GM11168 (cell line): ENCODE results near the gene MYNN.

ENCODE experiments used
- in situ Hi-C: fragments of 300-500 bp; cut with MboI; formaldehyde crosslinking; loops from one replicate; pipeline ENCODE4 v1.12.0; 2022; ENCODE audit warnings: low sequenced_read_pairs; ENCODE audit not compliant: unreplicated experiment

The MYNN gene

DNA sequence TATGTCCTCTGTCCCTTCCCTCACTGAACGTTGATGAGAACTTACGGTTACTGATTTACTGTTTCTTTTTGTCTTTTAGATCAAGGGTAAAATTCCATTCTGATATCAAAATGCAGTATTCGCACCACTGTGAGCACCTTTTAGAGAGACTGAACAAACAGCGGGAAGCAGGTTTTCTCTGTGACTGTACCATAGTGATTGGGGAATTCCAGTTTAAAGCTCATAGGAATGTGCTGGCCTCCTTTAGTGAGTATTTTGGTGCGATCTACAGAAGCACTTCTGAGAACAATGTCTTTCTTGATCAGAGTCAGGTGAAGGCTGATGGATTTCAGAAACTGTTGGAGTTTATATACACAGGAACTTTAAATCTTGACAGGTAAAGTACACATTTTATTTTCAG lies 990 bp downstream of the MYNN start:
- in situ Hi-C loops: no loop called here

DNA sequence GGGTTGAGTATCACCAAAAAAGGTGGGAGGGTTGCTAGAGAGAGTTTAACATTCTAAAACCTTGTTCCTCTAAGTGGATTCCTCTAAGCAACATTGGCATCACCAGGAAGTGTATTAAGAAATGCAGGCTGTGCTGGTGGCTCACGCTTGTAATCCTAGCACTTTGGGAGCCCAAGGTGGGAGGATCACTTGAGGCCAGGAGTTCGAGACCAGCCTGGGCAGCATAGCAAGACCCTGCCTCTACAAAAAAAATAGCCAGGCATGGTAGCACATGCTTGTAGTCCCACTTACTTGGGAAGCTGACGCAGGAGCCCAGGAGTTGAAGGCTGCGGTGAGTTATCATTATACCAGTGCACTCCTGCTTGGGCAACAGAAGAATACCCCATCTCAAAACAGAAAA lies 4.6 kb downstream of the MYNN start:
- in situ Hi-C loops: no loop called here

DNA sequence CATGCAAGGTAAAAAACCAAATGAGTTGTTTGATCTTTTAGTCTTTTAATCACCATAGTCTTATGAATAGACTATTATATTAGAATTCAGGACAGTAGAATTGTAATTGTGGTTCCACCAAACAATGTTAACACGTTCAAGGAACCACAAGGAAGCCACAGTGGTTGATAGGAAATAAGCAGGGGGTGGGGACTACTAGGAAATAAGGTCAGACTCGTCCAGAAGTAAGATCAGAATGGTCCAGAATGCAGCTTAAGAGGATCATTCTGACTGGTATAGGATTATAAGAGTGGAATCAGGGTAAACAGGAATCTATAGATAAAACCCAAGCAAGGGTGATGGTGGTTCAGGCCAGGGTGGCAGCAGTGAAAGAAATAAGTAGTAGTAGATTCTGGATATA lies 7.5 kb downstream of the MYNN start:
- in situ Hi-C loops: no loop called here

DNA sequence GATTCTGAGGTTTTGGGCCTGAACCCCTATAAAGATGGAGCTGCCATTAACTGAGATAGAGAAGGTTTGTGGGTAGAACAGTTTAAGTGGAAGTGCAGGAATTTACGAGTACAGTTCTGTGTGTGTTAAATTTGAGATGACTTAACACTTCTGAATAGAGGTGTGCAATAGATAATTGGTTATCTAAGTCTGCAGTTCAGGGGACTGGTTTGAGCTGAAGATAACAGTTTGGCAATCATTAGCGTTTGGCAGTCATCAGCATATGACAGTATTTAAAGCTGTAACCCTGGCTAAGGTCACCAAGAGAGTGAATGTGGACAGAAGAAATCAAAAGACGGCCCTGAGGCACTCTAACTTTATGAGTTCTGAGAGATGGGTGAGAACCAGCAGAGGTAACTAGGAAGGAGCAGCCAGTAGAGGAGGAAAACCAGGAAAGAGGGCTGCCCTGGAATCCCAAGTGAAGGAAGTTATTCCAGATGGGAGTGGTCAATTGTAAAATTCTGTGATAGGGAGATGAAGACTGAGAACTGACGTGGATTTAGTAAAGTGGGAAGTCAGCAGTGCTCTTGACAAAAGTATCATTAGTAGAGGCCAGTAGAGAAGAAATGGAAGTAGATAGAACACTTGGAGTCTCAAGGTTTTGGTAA lies 8.1 kb downstream of the MYNN start:
- in situ Hi-C loops: no loop called here

DNA sequence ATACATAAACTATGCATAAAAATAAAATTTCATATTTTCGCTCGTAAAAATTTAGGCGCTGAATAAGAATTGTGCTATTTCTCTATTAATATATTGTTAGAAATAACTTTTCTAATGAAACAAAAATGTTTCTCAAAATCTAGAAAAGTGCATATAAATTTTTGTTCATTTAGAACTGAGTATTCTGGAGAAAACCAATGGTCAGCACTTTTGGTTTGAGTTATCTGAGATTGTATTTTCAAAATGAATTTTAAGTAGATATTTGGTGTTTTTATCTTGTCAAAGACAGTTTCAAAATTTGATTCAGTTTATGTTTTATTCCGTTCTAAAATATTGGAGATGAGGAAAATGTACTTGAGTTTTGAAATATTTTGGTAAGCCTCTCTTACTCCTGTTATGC lies 13.9 kb downstream of the MYNN start:
- in situ Hi-C loops: no loop called here

DNA sequence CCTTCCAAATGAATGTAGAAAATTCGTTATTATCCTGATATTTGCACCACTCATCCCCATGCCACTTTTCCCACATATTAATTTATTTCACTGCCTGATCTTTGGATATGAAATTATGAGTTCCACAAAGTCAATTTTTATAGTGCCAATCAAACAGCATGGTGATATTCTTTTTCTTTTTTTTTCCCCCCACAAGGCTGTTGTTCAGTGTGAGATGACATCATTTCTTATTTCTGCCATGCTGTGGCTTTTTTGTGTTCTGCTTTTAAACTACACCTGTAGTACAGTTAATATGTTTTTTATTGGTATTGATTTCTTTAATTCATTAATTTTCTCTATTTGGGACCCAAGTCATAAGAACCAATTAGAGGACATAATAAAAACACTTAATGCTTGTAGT lies 14.6 kb downstream of the MYNN start:
- in situ Hi-C loops: no loop called here

DNA sequence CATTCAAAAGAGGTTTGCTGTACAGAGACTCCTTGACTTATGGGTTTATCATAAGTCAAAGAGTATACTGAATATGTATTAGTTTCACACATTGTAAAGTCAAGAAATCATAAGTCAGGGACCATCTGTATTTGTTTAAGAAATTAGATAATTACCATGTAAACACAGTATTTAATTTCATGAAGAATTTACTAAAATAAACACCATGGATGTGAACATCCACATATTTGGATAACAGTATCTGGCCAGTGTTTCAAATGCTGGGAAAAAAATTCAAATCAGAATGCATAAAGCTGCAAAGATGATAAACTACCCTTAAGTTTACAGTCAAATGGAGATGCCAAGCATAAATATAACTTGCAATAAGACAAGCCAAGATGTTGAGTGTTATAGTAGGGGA lies 17.0 kb downstream of the MYNN start:
- in situ Hi-C loops: no loop called here

DNA sequence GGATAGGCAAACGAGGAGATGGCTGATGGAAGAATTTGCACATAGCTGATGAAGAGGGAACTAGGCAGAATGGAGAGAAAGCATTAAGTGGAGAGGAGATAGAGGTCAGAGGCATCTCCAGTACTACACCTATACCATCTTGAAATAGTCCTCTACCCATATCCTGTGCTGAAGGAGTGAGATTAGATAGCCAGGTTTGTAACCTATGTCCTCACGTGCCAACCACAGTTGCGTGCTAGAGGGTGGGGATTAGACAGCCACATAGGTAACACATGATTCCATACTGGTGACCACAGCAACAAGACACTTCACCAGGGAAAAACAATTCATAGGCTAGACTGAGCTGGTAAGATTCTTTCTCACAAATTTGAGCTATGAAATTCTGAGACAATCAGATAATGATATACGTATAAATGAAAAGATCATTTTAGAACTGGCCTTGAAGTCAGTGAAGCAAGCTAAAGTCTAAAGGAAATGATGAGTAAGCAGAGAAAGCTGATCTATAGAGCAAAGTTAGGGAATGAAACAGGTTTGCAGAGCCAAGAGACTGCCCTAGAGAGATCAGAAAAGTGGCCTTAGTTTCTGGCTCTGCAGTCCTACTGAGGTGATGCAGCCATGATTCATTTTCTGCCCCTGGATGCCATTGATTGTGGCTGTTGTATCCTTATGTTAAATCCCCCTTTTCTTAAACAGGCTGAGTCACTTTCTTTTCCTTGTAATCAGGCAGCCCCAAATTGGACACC lies 17.7 kb downstream of the MYNN start:
- in situ Hi-C loops: no loop called here

DNA sequence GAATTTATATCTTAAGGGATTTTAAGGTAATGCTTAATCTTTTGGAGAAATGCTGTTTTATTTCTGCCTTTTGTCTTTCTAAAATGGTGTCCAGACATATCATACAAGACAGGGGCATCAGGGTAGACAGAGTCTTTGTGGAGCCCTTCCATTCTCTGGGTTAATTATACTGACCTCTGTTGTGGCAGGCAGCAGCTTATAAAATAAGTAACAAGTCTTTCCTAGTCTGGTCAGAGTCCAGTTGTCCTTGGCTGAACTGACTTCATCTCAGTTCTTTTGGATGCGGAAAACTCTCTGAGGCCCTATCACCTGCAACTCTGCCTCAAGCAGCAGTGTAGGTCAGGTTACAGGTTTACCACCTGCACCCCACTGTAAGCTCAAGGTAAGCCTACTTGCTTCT lies 19.2 kb downstream of the MYNN start:
- in situ Hi-C loops: no loop called here

DNA sequence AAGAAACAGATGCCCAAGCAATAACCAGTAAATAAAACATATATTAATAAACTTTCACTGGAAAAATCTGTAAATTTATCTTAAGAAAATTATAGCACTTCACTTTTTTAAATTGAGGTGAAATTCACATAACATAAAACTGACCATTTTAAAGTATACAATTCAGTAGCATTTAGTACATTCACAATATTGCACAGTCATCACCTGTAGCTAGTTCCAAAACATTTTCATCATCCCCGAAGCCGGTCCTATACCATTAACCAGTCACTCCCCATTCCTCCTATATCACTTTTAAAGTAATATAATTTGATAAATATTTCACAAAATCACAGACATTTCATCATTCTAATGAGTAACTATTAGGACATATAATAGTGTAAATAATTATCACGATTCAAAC lies 31.5 kb downstream of the MYNN start:
- in situ Hi-C loops: no loop called here

DNA sequence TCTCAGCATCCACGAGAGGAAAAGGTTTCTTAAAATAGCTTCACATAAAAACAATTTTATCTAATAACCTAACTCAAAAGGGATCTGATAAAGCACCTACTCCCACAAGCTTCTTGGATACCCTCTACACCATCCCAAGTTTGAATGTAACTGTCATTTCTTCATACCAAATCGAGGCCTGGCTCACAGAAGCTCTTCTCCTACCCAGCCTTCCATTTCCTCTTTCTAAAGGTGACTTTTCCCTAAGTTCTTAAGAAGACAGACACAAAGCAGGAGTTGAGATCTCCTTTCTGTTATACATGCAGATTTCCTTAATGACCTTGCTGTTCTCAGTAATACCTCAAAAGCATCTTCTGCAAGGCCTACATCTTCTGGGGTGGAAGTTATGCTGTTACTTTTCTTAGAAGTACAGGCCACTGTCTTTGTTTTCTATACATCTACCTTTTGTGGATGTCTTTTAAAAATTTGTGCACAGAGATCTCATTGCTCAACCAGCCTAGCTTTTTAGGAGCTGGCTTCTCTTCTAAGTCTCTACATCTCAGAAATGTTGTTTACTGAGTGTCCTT lies 36.1 kb downstream of the MYNN start:
- in situ Hi-C loops: no loop called here

DNA sequence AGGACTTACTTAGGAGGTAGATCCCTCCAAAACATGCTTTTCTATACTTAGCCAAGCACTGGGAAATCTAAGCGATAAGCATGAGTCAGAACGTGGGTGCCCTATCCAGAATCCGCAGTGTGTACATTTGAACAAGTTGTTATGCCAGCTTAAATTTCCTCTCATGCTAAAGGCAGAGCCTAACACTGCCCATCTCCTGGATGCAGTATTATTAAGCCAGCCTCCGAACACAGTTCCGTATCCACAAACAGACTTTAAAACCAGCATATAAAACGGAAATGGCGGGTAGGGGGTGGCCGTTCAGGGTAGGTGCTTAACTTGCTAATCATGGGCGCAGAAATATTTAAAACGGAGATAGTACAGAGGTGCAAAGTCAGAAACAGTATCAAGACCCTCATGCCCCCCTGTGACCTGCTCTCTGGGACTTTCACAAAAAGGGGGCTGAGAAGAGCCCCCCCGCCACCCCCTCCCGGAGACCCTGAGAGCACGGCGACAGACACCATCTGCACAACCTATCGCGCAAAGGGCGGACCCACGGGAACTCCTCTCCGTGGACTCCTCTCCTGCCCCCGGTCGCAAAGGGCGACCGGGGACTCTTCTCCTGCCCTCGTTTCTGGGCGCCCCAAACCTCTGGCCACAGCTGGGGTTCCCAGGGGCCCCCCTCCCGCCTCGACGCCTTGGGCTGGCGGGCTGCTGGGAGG lies 38.6 kb downstream of the MYNN start:
- in situ Hi-C loops: no loop called here

DNA sequence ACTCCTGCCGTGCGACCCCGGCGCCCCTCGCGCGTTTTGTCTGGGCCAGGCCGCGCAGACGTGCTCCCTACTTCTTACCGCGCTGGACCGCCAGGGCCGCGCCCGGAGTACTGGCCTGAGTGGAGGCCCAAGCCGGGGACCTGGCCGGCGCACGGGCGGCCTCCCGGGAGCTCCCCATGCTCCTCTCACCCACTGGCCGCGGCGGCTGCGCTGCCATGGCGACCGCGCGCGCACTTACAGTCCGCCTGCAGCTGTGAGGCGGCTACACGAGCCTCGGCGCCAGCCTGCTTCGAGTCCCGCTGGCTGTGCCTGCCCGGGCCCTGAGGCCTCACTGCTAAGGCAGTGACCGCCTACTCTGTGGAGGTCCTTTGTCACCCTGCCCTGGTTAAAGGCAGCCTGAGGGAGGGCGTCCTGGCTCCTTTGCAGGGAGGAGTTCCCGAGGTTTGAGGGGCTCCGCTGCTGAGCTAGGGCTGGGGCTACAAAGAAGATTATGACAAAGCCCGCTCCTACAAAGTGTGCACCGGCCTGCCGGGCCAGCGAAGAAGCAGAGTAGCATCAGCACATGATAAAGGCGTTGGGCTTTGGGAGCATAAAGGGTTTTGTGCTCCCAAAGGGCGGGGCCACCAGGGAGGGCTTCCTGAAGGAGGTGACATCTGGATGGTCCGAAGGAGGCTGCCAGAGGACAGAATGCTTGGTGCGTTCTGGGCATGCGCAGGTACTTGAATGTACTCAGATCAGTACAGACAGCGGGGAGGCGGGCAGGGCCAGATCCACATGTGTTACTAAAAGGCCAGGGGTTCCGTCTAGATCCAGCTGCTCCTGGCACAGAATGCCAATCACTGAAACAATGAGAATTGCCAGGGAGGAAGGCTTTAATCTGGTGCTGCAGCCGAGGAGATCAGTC lies 39.4 kb downstream of the MYNN start, which contains the start of the genes LRRC34 and LRRIQ4:
LRRC34 (minus strand) TSS at position 573 of the 904 bp plus-strand sequence; CDS start at position 217, 356 bp downstream.
LRRIQ4 (plus strand) TSS at position 539 of the 904 bp plus-strand sequence. CDS start 9,052 bp downstream, outside the sequence.
- in situ Hi-C loops: no loop called here

DNA sequence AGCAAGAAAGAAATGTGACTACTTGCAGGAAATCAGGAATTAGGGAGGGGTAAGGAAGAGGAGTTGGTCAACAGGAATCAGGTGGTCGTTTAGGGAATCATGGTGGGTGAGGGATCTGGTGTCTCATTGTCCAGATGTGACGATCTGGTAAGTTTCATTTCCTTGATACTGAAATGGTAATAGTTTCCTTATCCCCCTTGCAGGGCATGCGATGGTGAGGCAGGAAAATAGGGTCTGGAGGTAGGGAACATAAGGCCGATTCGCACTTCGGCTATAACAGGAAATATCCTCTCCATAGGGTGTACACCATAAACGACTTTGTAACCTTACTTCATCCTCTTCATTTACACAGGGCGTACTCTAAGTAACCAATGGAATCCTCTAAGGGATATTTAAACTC lies 40.1 kb downstream of the MYNN start:
- in situ Hi-C loops: no loop called here

DNA sequence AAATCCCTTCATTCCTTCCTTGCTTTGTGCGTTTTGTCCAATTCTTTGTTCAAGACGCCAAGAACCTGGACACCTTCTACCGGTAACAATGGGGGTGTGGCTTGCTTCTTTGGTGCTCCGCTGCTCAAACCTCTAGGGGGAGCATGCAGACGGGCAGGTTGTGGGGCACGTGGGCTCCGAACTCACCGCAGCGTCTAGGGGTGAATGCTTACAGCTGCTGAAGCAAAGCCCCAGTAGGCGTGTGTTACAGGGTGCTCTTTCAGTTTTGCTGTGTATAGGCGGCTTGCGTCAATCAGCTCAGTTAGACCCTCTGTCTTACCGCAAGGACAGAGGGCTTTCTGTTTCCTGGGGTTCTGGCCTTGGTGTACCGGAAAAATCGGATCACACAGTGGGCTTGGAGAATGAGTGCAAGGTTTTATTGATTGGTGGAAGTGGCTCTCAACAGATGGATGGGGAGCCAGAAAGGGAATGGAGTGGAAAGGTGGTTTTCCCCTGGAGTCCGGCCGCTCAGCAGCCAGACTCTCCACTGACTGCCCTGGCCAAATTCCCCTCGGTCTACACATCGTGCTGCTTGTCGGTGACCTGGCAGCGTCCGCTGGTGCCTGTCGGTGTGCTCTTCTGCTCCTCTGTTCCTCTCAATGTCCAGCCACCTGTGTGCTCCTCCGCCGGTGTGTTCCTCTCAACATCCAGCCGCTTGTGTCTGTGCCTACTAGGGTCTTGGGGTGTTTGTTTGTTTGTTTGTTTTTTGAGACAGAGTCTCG lies 40.7 kb downstream of the MYNN start:
- in situ Hi-C loops: no loop called here

DNA sequence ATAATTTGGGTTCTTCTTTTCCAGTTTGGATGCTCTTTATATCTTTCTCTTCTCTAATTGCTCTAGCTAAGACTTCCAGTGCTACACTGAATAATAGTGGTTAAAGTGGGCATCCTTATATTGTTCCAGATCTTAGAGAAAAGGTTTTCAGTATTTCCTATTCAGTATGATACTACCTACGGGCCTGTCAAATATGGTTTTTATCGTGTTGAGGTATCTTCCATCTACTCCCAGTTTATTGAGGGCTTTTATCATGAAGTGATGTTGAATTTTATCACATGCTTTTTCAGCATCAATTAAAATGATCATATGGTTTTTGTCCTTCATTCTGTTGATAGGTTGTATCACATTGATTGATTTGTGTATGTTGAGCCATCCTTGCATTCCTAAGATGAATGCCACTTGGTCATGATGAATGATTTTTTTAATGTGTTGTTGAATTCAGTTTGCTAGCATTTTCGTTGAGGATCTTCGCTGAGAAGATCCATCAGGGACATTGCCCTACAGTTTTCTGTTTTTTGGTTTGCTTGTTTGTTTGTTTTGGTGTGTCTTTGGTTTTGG lies 42.5 kb downstream of the MYNN start:
- in situ Hi-C loops: no loop called here

DNA sequence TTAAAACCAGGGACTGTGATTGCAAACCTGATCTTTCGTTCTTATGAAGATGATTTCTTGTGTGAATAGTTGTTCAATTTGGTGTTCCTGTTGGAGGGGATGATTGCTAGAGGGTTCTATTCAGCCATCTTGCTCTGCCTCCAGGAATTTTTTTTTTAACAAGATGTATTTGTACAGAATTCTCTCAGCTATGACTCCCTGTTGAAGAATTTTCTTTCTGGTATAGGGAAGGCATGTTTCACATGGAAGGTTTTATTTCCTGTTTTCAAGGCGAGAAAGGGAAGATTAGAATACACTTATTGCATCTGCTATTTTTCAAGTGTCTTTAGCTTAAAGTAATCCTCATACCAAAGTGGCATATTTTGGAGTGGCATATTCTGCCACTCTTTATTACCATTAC lies 45.1 kb downstream of the MYNN start:
- in situ Hi-C loops: no loop called here

DNA sequence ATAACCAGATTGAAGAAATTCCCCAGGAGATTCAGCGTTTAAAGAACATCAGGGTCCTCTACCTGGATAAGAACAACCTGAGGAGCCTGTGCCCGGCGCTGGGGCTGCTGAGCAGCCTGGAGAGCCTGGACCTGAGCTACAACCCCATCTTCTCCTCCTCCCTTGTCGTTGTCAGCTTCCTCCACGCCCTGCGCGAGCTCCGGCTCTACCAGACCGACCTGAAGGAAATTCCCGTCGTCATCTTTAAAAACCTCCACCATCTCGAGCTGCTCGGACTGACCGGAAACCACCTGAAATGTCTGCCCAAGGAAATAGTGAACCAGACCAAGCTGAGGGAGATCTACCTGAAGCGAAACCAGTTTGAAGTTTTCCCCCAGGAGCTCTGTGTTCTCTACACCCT lies 48.9 kb downstream of the MYNN start:
- in situ Hi-C loops: no loop called here

DNA sequence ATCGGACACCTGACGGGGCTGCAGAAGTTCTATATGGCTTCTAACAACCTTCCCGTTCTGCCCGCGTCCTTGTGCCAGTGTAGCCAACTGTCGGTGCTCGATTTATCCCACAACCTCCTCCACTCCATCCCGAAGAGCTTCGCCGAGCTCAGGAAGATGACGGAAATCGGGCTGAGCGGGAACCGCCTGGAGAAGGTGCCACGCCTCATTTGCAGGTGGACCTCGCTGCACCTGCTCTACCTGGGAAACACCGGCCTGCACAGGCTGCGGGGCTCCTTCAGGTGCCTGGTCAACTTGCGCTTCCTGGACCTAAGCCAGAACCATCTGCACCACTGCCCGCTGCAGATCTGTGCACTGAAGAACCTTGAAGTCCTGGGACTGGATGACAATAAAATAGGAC lies 49.3 kb downstream of the MYNN start:
- in situ Hi-C loops: no loop called here
